Heart right ventricle (tissue), 16 donors: ENCODE data around the gene PNMA5. TPM values are rescaled to one million over a fixed set of nuclear protein-coding genes. Genes with fewer than 3 reads are reported as not detected.
"Not testable (repeated sequence)": the region's sequence is repeated elsewhere in the genome, so short reads cannot be mapped to it uniquely, and the experiment has no call there.

ENCODE experiments used
- ATAC-seq, 8 donors: fragments of 200-7000 bp; cut with Tn5 transposase; one replicate each; pipeline ENCODE4 v1.9.1; 2020; ENCODE audit warnings: mild to moderate bottlenecking in 8 of 8, moderate library complexity in 8 of 8, moderate number of reproducible peaks in 1 of 8
- DNase-seq, 2 donors: peaks; one replicate each; pipeline ENCODE4 v3.0.0-alpha.2; 2020
- H3K27ac ChIP-seq, 10 donors: fragments of 200-600 bp; sonication (generic) in 2 of 10; one replicate each; pipeline versions ENCODE4 v1.5.0 to v1.8.0; 2020 to 2022; ENCODE audit warnings: mild to moderate bottlenecking in 3 of 10
- H3K27me3 ChIP-seq, 7 donors: fragments of 200-600 bp; one replicate each; pipeline ENCODE4 v1.8.0; 2021 to 2022; ENCODE audit warnings: mild to moderate bottlenecking in 2 of 7
- H3K36me3 ChIP-seq, 9 donors: fragments of 200-600 bp; sonication (generic) in 1 of 9; one replicate each; pipeline versions ENCODE4 v1.5.0 to v1.8.0; 2020 to 2022; ENCODE audit warnings: mild to moderate bottlenecking in 2 of 9
- H3K4me1 ChIP-seq, 9 donors: fragments of 200-600 bp; sonication (generic) in 1 of 9; one replicate each; pipeline versions ENCODE4 v1.5.0 to v1.8.0; 2020 to 2022; ENCODE audit warnings: mild to moderate bottlenecking in 4 of 9
- H3K4me3 ChIP-seq, 10 donors: fragments of 200-600 bp; sonication (generic) in 2 of 10; one replicate each; pipeline versions ENCODE4 v1.5.0 to v1.8.0; 2020 to 2022; ENCODE audit warnings: mild to moderate bottlenecking in 7 of 10, moderate library complexity in 2 of 10
- H3K9me3 ChIP-seq, 11 donors: fragments of 200-600 bp in 10 of 11; sonication (generic) in 2 of 11; one replicate each; pipeline versions ENCODE4 v1.5.0 to v1.8.0; 2013 to 2022; ENCODE audit warnings: mild to moderate bottlenecking in 2 of 11, control low read depth in 1 of 11, moderate library complexity in 1 of 11
- WGBS, 2 donors: extraction: QIAGEN DNeasy Blood & Tissue Kit; methylation state at CpG; one replicate each; pipeline ENCODE4 v1.1.7; 2013; ENCODE audit warnings: inconsistent platforms in 1 of 2; 5-methylcytosine and 5-hydroxymethylcytosine counted together
- intact Hi-C, 10 donors: fragments of 100-400 bp; cut with DNase I; formaldehyde crosslinking; loops; one replicate each; pipeline versions ENCODE4 v1.11.1 to v1.14.2; 2022
- polyA plus RNA-seq, 2 donors: library from polyadenylated mRNA; stranded (reverse); fragments of 200-250 nt; gene quantifications; one replicate each; pipeline ENCODE4 v1.2.3, GENCODE V29; 2013
- total RNA-seq, 10 donors: library from RNA; stranded (reverse); fragmentation: NEBNext Ultra II Directional in 3 of 10; extraction: Animal tissue kit (Norgen Biotek cat#: 25700) in 3 of 10; gene quantifications; one replicate each; pipeline versions ENCODE4 v1.2.1 to v1.2.4, GENCODE V29; 2021 to 2023
- TF ChIP-seq, protein P1 (sequence below), 9 donors: fragments of 200-600 bp; sonication (generic) in 2 of 9; IDR thresholded peaks; one replicate each; pipeline versions ENCODE4 v1.5.0 to v1.8.0; 2021 to 2022; ENCODE audit warnings: antibody characterized with exemption in 9 of 9, mild to moderate bottlenecking in 5 of 9, moderate library complexity in 1 of 9
- donor health status: Arrhythmogenic right ventricular cardiomyopathy.
- donor health status: ischemic (EF 13 %, LVEDD 7.1; RV severe dilation, severe dysfunction).
- donor health status: healthy with polysubstance abuse.
- donor health status: DM: no; HTN: yes; CAD: no.
- donor health status: DM: no; HTN: no; CAD: no.
- donor health status: ischemic (EF 25% LVEDD 6.9; RV normal size, moderate dysfunction).
- donor health status: ischemic (EF 25% LVEDD 5.7; RV mildly dilated, moderate dysfunction).
- donor health status: healthy.
- donor health status: DM: yes; HTN: yes; CAD: no.
- donor health status: Ischemic cardiomyopathy.
- donor health status: ischemic (EF 35%, LVEDD 5.7; RV mildly dilated, moderate dysfunction).
- donor health status: nonischemic (EF 11% LVEDD 7.7; RV severe dilation, severe dysfunction).
- donor health status: DM: yes; HTN: yes; CAD: no.
- donor health status: PGD.
- donor health status: ischemic (EF 29% LVEDD 5.4; RV normal size, mild dysfunction).
- donor health status: nonischemic (EF 23%, LVEDD 6.1; RV moderate dilation, normal function).

Gene PNMA5
- total and polyA plus RNA-seq, 12 donors: not detected

DNA sequence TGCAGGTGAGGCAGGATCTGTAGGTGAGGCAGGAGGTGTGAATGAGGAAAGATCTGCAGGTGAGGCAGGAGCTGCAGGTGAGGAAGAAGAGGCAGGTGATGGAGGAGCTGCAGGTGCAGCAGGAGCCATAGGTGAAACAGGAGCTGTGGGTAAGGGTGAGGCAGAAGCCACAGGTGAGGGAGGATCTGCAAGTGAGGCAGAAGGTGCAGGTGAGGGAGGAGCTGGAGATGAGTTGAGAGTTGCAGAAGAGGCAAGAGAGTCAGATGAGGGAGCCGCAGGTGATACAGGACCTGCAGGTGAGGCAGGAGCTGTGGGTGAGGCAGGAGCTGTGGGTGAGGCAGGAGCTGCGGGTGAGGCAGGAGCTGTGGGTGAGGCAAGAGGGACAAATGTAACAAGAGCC lies 35.2 kb upstream of the PNMA5 start:
- DNase-seq: no peak
- H3K4me1 ChIP-seq: no peaks in the 10 kb centered on the region

DNA sequence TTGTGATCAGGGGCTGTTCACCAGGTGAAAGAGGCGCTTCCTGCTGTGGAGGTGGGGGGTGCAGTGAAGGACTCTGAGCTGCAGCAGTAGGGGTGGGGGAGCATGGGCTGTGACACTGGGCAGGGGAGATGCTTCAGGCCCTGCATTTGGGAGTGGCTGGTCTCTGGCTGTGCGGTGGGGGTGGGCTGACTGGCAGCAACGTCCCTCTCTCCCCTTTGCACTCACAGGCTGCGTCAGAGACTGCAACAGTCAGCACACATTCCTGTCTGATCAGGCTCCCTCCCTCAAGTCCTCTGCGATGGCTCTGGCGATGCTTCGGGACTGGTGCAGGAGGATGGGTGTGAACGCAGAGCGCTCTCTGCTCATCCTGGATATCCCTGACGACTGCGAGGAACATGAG lies 34.6 kb upstream of the PNMA5 start:
- H3K4me3 ChIP-seq, ATAC-seq, H3K27ac ChIP-seq, intact Hi-C loops, H3K4me1 ChIP-seq, DNase-seq, H3K9me3 ChIP-seq, H3K36me3 ChIP-seq: not testable (repeated sequence)
- peaks cover 0 to 13% (median 0%) of the 10 kb centered on the region in 7 donors for H3K27me3 ChIP-seq
- WGBS, 2 donors: 73 to 100% methylated on average over 1 to 9 of the region's 11 CpGs

More for the DNA sequence above, 35.2 kb upstream of the PNMA5 start:
- 83 to 89% methylated on average over 2 of the region's 2 CpGs for WGBS, 2 donors
- TF ChIP-seq, protein P1, sequence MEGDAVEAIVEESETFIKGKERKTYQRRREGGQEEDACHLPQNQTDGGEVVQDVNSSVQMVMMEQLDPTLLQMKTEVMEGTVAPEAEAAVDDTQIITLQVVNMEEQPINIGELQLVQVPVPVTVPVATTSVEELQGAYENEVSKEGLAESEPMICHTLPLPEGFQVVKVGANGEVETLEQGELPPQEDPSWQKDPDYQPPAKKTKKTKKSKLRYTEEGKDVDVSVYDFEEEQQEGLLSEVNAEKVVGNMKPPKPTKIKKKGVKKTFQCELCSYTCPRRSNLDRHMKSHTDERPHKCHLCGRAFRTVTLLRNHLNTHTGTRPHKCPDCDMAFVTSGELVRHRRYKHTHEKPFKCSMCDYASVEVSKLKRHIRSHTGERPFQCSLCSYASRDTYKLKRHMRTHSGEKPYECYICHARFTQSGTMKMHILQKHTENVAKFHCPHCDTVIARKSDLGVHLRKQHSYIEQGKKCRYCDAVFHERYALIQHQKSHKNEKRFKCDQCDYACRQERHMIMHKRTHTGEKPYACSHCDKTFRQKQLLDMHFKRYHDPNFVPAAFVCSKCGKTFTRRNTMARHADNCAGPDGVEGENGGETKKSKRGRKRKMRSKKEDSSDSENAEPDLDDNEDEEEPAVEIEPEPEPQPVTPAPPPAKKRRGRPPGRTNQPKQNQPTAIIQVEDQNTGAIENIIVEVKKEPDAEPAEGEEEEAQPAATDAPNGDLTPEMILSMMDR (IDR thresholded peaks at IDR 0.05): no peak
- Histone ChIP-seq H3K27me3 (peaks cover 0 to 9% (median 0%) of the 10 kb centered on the region in 7 donors), H3K27ac (no peak overlapping the region), H3K36me3 (no peaks in the 10 kb centered on the region), H3K4me3 (no peak overlapping the region), H3K9me3 (no peaks in the 10 kb centered on the region)
- intact Hi-C loops: no loop called here
- ATAC-seq: no peak

DNA sequence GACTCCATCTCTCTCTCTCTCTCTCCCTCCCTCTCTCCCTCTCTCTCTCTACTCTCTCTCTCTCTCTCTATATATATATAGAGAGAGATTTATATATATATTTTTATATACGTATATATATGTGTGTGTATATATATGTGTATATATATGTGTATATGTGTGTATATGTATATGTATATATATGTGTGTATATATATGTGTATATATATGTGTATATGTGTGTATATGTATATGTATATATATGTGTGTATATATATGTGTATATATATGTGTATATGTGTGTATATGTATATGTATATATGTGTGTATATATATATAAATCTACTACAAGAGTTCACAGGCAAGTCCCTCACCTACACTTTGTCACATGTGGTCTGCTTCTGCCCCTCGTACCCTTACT lies 32.6 kb upstream of the PNMA5 start:
- H3K36me3 ChIP-seq, intact Hi-C loops, H3K4me3 ChIP-seq, H3K9me3 ChIP-seq, H3K4me1 ChIP-seq, ATAC-seq, H3K27ac ChIP-seq, DNase-seq: not testable (repeated sequence)
- H3K27me3 ChIP-seq: peaks cover 0 to 13% (median 0%) of the 10 kb centered on the region in 7 donors
- 89 to 100% methylated on average over 1 to 2 of the region's 2 CpGs for WGBS, 2 donors

DNA sequence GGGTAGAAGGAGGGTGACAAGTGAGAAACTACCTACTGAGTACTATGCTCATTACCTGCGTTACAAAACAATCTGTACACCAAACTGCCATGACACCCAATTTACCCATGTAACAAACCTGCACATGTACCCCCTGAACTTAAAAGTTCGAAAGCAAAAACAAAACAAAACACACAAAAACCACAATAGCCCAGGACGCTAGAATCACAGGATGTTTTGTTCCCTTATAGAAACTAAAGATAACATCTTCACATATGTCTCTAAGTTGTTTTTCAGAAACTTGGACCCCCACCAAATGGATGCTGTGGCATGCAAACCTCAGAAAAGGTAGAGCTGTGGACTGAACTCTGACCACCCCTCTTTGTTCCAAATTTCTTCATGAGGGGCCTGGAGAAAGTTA lies 25.2 kb upstream of the PNMA5 start:
- no peak overlapping the region for H3K27ac ChIP-seq
- WGBS, 2 donors: 62 to 68% methylated on average over 3 of the region's 3 CpGs
- peaks cover 0 to 35% (median 0%) of the 10 kb centered on the region in 7 donors for H3K27me3 ChIP-seq
- TF ChIP-seq, protein P1 (IDR thresholded peaks at IDR 0.05): no peak
- intact Hi-C loops: no loop called here
- no peaks in the 10 kb centered on the region for H3K4me1 ChIP-seq
- H3K4me3 ChIP-seq: no peak overlapping the region
- no peaks in the 10 kb centered on the region for H3K36me3 ChIP-seq
- ATAC-seq (no peak), DNase-seq (no peak)
- H3K9me3 ChIP-seq: peaks cover 0 to 7% (median 0%) of the 10 kb centered on the region in 11 donors

DNA sequence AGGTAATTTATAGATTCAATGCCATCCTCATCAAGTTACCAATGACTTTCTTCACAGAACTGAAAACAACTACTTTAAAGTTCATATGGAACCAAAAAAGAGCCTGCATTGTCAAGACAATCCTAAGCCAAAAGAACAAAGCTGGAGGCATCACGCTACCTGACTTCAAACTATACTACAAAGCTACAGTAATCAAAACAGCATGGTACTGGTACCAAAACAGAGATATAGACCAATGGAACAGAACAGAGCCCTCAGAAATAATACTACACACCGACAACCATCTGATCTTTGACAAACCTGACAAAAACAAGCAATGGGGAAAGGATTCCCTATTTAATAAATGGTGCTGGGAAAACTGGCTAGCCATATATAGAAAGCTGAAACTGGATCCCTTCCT lies 23.3 kb upstream of the PNMA5 start:
- 55 to 58% methylated on average over 1 to 2 of the region's 2 CpGs for WGBS, 2 donors
- ATAC-seq, H3K36me3 ChIP-seq, DNase-seq, H3K4me1 ChIP-seq, H3K4me3 ChIP-seq, H3K27ac ChIP-seq, H3K9me3 ChIP-seq, intact Hi-C loops: not testable (repeated sequence)
- peaks cover 0 to 51% (median 0%) of the 10 kb centered on the region in 7 donors for H3K27me3 ChIP-seq

DNA sequence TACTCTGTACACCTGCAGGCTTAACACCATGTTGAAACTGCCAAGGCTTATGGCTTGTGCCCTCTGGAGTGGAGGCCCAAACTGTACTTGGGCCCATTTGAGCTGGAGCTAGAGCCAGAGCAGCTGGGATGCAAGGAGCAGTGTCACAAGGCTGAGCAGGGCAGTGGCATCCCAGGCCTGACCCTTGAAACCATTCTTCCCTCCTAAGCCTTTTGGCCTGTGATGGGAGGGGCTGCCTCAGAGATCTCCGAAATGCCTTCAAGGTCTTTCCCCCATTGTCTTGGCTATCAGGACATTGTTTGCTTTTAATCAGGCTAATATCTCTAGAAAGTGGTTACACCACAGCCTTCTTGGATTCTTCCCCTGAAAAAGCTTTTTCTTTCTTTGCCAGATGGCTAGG lies 10.9 kb upstream of the PNMA5 start:
- H3K4me1 ChIP-seq: no peaks in the 10 kb centered on the region
- H3K27ac ChIP-seq: no peak overlapping the region
- intact Hi-C loops: no loop called here
- TF ChIP-seq, protein P1 (IDR thresholded peaks at IDR 0.05): no peak
- no peaks in the 10 kb centered on the region for H3K36me3 ChIP-seq
- 50 to 64% methylated on average over 1 of the region's 1 CpG for WGBS, 2 donors
- H3K9me3 ChIP-seq: no peaks in the 10 kb centered on the region
- ATAC-seq (no peak), DNase-seq (no peak)
- no peak overlapping the region for H3K4me3 ChIP-seq
- peaks cover 0 to 28% (median 0%) of the 10 kb centered on the region in 7 donors for H3K27me3 ChIP-seq
